Frontal cortex (tissue), 4 donors: ENCODE results near the gene SLC6A6. TPM values are rescaled to one million over a fixed set of nuclear protein-coding genes. Genes with fewer than 3 reads are reported as not detected.

Source experiments
- DNase-seq, 2 donors: peaks; one replicate each; pipeline ENCODE4 v3.0.0; 2012; ENCODE audit warnings: low spot score in 2 of 2
- FAIRE-seq: peaks from 2 replicates; lab custom pipeline; 2012; peaks lifted over from hg19 to GRCh38; lab: Jason Lieb, UNC
- total RNA-seq: library from RNA; depleted of rRNA; stranded (reverse); fragments of >200 nt; gene quantifications from one replicate; pipeline ENCODE4 v1.2.3, GENCODE V29; 2014
- donor health status: control.
- donor health status: control.
- donor health status: control.

The SLC6A6 gene
- total RNA-seq, 1 donor from 2014 or later, result 15.1 TPM

GRCh38 chr3:14414846-14415464 is 12.5 kb downstream of the SLC6A6 start:
- FAIRE-seq, result no peak
- DNase-seq, result no peak

- DNase-seq (no peak), FAIRE-seq (no peak)
These were observed 13.1 kb downstream of the SLC6A6 start for GRCh38 chr3:14415501-14415900.

GRCh38 chr3:14416453-14416852 is 14.0 kb downstream of the SLC6A6 start:
- DNase-seq (no peak), FAIRE-seq (no peak)

- FAIRE-seq (no peak), DNase-seq (no peak)
These were observed 16.2 kb downstream of the SLC6A6 start for GRCh38 chr3:14418296-14419250.

GRCh38 chr3:14422016-14422963 is 19.9 kb downstream of the SLC6A6 start:
- FAIRE-seq (no peak), DNase-seq (no peak)

GRCh38 chr3:14423197-14423743 is 20.9 kb downstream of the SLC6A6 start:
- FAIRE-seq, result no peak
- no peak for DNase-seq

DNA sequence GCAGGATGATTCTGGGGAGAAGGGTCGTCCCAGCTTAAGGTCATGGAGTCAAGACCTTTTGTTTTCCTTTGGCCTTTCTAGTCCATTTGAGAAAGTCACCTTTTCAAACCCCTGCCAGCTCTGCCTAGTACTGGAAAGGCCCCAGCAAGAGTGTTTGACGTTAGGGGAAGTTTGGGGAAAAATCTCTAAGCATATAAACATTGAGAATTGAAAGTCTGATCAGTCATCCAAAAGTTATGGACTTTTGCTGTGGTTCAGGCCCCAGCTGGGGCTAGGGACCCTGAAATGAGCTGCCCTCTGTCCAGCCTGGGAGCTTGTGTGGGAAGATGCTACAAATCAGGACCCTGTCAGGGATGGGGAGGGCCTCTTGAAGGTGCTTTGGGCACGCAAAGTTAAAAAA is 21.6 kb downstream of the SLC6A6 start:
- DNase-seq (no peak), FAIRE-seq (no peak)

- no peak for DNase-seq
- no peak for FAIRE-seq
These were observed 22.5 kb downstream of the SLC6A6 start for GRCh38 chr3:14424711-14425580.

GRCh38 chr3:14425581-14426304 is 23.3 kb downstream of the SLC6A6 start:
- FAIRE-seq (no peak), DNase-seq (no peak)

GRCh38 chr3:14426305-14426620 is 23.9 kb downstream of the SLC6A6 start:
- FAIRE-seq, result no peak

GRCh38 chr3:14428087-14429033 is 26.0 kb downstream of the SLC6A6 start:
- DNase-seq, result no peak
- no peak for FAIRE-seq

More at GRCh38 chr3:14426305-14426620, 23.9 kb downstream of the SLC6A6 start:
- DNase-seq, result no peak

GRCh38 chr3:14429237-14429636 is 26.8 kb downstream of the SLC6A6 start:
- FAIRE-seq, result no peak

DNA sequence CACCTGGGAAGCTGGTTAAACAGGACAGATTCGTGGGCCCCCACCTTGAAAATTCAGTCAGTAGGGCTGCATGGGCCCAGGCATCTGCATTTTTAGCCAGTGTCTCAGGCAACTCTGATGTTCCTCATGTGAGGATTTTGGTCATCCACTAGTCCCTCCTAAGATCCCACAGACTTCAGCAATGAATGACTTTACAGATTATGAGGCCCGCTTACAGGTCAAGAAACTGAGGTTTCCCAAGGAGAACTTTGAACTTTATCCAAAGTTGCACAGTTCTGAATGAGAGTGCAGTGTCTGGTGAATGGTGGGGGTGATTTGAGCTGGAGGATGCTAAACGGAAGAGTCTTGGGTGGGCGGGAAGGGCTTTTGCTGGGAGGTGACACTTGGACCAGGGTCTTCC is 27.2 kb downstream of the SLC6A6 start:
- no peak for FAIRE-seq
- DNase-seq, result no peak

More at GRCh38 chr3:14429237-14429636, 26.8 kb downstream of the SLC6A6 start:
- DNase-seq, result no peak

GRCh38 chr3:14430053-14430452 is 27.6 kb downstream of the SLC6A6 start:
- FAIRE-seq (no peak), DNase-seq (no peak)

DNA sequence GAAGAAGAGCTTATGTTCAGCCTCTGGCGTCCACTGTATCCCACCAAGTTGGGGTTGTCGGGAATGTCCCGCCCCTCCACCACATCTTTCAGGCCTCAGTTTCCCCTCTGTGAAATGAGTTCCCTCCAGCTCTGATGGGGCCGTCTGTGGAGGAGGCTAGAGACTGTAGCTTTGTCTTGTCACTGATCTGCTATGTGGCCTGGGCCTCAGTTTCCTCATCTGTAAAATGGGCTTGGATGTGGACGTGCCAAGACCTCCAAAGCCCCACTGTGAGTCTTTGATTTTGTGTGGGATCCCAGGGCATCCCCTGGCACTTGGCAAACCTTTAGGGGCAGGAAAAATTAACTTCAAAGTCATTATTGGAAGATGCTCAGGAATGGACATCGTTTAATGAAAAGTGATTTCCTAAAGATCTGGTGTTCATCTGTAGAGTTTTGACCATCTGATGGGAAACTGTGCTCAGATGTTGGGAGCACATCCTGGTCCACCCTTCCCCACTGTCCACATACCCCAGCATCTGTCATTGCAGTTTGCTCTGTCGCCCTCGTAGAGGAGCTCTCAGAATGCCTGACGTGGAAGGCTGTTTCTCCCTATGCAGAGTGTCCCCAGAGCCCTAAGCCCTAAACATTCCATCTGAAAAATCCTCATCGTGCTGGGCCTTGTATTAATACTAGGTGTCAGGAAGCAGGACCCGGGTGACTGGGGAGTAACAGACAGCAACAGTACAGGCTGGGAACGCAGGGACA is 28.5 kb downstream of the SLC6A6 start:
- FAIRE-seq, result no peak

GRCh38 chr3:14431452-14431916 is 29.1 kb downstream of the SLC6A6 start:
- DNase-seq (no peak), FAIRE-seq (no peak)

More for the DNA sequence above, 28.5 kb downstream of the SLC6A6 start:
- no peak for DNase-seq
